ENCODE measurements around the gene OPRL1. TPM values are rescaled to one million over a fixed set of nuclear protein-coding genes. Genes with fewer than 3 reads are reported as not detected.

Gene OPRL1
- polyA plus RNA-seq, 1 of the 3 experiments (the other 2 are of a cell fraction) = 1.8 TPM

GRCh38 chr20:64063389-64064144, 16.3 kb upstream of the OPRL1 start:
- Histone ChIP-seq H3K9me3 (no peaks in the 10 kb centered on the region), H4K20me1 (ENCODE audit: insufficient read depth) (no peaks in the 10 kb centered on the region), H3K79me2 (ENCODE audit: insufficient read depth) (peaks cover 15% of the 10 kb centered on the region; the same call in 1 of the 2 replicates), H3K27me3 (ENCODE audit: insufficient read depth) (no peaks in the 10 kb centered on the region), H3K4me3 (ENCODE audit: low read depth in 2 of 2, low read length in 1 of 2) (peak overlapping the region; percentile 91 to 93), H3K4me1 (ENCODE audit: control insufficient read depth in 1 of 2, insufficient read depth in 2 of 2, low read depth in 1 of 2, low read length in 1 of 2) (peaks cover 14 to 21% of the 10 kb centered on the region in 2 experiments; a peak in 2 of 4 replicates), H2AFZ (ENCODE audit: low read depth) (peak overlapping the region; percentile 68; the same call in 1 of the 2 replicates), H3K9ac (peak overlapping the region; percentile 90), H3F3A (replicated peaks; ENCODE audit: insufficient read depth) (peaks cover 4% of the 10 kb centered on the region), H3K27ac (ENCODE audit: low read depth in 2 of 2, low read length in 1 of 2) (peak overlapping the region; percentile 64; a peak in 3 of 4 replicates), H3K36me3 (replicated peaks in 1 of 2; ENCODE audit: control insufficient read depth in 1 of 2, insufficient read depth in 2 of 2, low read length in 1 of 2) (no peaks in the 10 kb centered on the region), H3K9me2 (no peaks in the 10 kb centered on the region), H3K4me2 (peak overlapping the region; percentile 96)
- TF ChIP-seq GATA2 (CRISPR knock-in tag; IDR thresholded peaks at IDR 0.05) (no peak), JUND (IDR thresholded peaks at IDR 0.05) (no peak), ZBTB33 (IDR thresholded peaks at IDR 0.05; ENCODE audit: borderline replicate concordance, low read depth) (no peak), EZH2phosphoT487 (IDR thresholded peaks at IDR 0.05; ENCODE audit: borderline replicate concordance, low read depth) (no peak), SIN3A (IDR thresholded peaks at IDR 0.05; ENCODE audit: borderline replicate concordance, low read depth, low read length) (no peak), RCOR1 (IDR thresholded peaks at IDR 0.05; ENCODE audit: low read length) (no peak), TCF12 (IDR thresholded peaks at IDR 0.05) (no peak), POLR2AphosphoS5 (IDR thresholded peaks at IDR 0.05; ENCODE audit: low read depth, low read length) (no peak)
- DNase-seq = peak; percentile 76
- POLR2A ChIA-PET = interaction anchor here (0.5 to 1.5 kb wide), 9 partner anchors 9 to 198 kb away, joined by 3 to 7 read pairs (median 4); partner anchors contain the start of genes OPRL1, PRPF6, RGS19 and TPD52L2
- CTCF ChIA-PET = interaction anchor here (0.6 to 2.5 kb wide), 10 partner anchors 8 to 83 kb away, joined by 3 to 12 read pairs (median 6); partner anchors contain the start of gene LKAAEAR1
- 1% methylated on average over 14 of the region's 51 CpGs for WGBS (ENCODE audit: low lambda C conversion rate)

DNA sequence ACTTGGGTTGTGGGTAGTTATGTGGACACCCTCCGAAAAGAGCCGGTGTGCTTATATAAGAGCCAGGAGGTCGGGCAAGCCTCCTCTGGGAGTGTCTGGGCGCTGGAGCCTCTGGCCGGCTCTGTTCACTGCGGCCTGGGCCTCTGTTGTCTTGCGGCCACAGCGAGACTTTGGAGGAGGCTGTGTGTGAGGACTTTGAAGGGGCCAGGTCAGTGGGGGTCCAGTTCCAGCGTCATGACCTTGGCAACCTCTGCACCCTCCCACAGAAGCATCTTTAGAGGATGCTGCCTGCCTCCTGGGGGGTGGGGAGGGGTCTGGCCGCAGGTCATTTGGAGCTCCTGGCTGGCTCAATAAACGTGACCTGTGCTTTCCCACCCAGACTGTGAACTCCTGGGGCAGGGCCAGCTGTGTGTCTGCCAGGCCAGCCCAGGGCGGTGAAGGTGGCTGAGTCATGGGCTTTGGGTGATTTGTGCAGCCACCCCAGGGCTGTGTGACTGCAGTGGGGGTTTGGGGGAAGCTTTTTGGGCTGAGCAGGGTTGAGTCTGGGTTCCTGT, 15.7 kb upstream of the OPRL1 start:
- no peak for DNase-seq
- 30% methylated on average over 12 of the region's 12 CpGs for WGBS (ENCODE audit: low lambda C conversion rate)
- ChIA-PET POLR2A (no interaction called here), CTCF (interaction anchor here (1.2 to 2.3 kb wide), 3 partner anchors 17 to 56 kb away, joined by 3 to 12 read pairs (median 5); no protein-coding TSS in a partner anchor)
- Histone ChIP-seq H4K20me1 (ENCODE audit: insufficient read depth) (no peaks in the 10 kb centered on the region), H3K27ac (ENCODE audit: low read depth in 2 of 2, low read length in 1 of 2) (peak overlapping the region in 1 of 2 experiments; percentile 64; a peak in 2 of 4 replicates), H3F3A (replicated peaks; ENCODE audit: insufficient read depth) (peaks cover 4% of the 10 kb centered on the region), H3K9me2 (no peaks in the 10 kb centered on the region), H3K4me2 (peak overlapping the region; percentile 96), H2AFZ (ENCODE audit: low read depth) (no peak overlapping the region), H3K9ac (peak overlapping the region; percentile 90; the same call in 1 of the 2 replicates), H3K4me1 (ENCODE audit: control insufficient read depth in 1 of 2, insufficient read depth in 2 of 2, low read depth in 1 of 2, low read length in 1 of 2) (peaks cover 14 to 21% of the 10 kb centered on the region in 2 experiments; a peak in 2 of 4 replicates), H3K27me3 (ENCODE audit: insufficient read depth) (no peaks in the 10 kb centered on the region), H3K9me3 (no peaks in the 10 kb centered on the region), H3K79me2 (ENCODE audit: insufficient read depth) (peaks cover 15% of the 10 kb centered on the region; the same call in 1 of the 2 replicates), H3K4me3 (ENCODE audit: low read depth in 2 of 2, low read length in 1 of 2) (peak overlapping the region; percentile 91 to 93), H3K36me3 (replicated peaks in 1 of 2; ENCODE audit: control insufficient read depth in 1 of 2, insufficient read depth in 2 of 2, low read length in 1 of 2) (no peaks in the 10 kb centered on the region)
- TF ChIP-seq, protein P1, sequence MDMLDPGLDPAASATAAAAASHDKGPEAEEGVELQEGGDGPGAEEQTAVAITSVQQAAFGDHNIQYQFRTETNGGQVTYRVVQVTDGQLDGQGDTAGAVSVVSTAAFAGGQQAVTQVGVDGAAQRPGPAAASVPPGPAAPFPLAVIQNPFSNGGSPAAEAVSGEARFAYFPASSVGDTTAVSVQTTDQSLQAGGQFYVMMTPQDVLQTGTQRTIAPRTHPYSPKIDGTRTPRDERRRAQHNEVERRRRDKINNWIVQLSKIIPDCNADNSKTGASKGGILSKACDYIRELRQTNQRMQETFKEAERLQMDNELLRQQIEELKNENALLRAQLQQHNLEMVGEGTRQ (IDR thresholded peaks at IDR 0.05; ENCODE audit: borderline replicate concordance, low read depth, low read length) = no peak
- TF ChIP-seq EP300 (IDR thresholded peaks at IDR 0.05; ENCODE audit: borderline replicate concordance in 1 of 2, low read depth in 1 of 2, low read length in 1 of 2) (no peak), NFIC (IDR thresholded peaks at IDR 0.05; ENCODE audit: borderline replicate concordance) (peak; percentile 50), NRF1 (IDR thresholded peaks at IDR 0.05; ENCODE audit: low read depth, low read length) (no peak), RFX5 (IDR thresholded peaks at IDR 0.05; ENCODE audit: low read length) (no peak), REST (IDR thresholded peaks at IDR 0.05; ENCODE audit: low read depth, low read length) (no peak), JUND (IDR thresholded peaks at IDR 0.05) (no peak; the same call in 1 of the 2 replicates), SMC3 (IDR thresholded peaks at IDR 0.05; ENCODE audit: low read depth, low read length) (no peak), FOSL2 (IDR thresholded peaks at IDR 0.05; ENCODE audit: borderline replicate concordance, low read depth) (peak; percentile 53; the same call in 1 of the 2 replicates)
